Muscle layer of colon (tissue), 2 donors: Measurements from ENCODE around the gene TUBGCP4.
A peak's percentile ranks its signal among the peaks of the same experiment; 100 is the strongest.

ENCODE experiments used
- H3K27ac ChIP-seq: one replicate; pipeline ENCODE4 v1.7.0; 2013; ENCODE audit warnings: low read depth, mild to moderate bottlenecking, low read length, moderate library complexity
- H3K27me3 ChIP-seq, 2 donors: one replicate each; pipeline ENCODE4 v1.7.0; 2013; ENCODE audit warnings: low read length in 2 of 2, mild to moderate bottlenecking in 2 of 2; ENCODE audit not compliant: insufficient read depth in 2 of 2, control insufficient read depth in 1 of 2
- H3K36me3 ChIP-seq: one replicate; pipeline ENCODE4 v1.7.0; 2013; ENCODE audit warnings: mild to moderate bottlenecking, low read length; ENCODE audit not compliant: insufficient read depth
- H3K4me1 ChIP-seq: one replicate; pipeline ENCODE4 v1.7.0; 2013; ENCODE audit warnings: mild to moderate bottlenecking, low read length; ENCODE audit not compliant: insufficient read depth
- H3K4me3 ChIP-seq, 2 donors: one replicate each; pipeline ENCODE4 v1.7.0; 2013; ENCODE audit warnings: low read length in 2 of 2, low read depth in 1 of 2, mild to moderate bottlenecking in 1 of 2, moderate library complexity in 1 of 2
- H3K9ac ChIP-seq: one replicate; pipeline ENCODE4 v1.7.0; 2013; ENCODE audit warnings: low read length
- H3K9me3 ChIP-seq: one replicate; pipeline ENCODE4 v1.7.0; 2013; ENCODE audit warnings: mild to moderate bottlenecking, low read length
- donor health status: abdominal sarcoma.
- donor health status: Adenocarcinoma of cecum.

TUBGCP4 gene

DNA sequence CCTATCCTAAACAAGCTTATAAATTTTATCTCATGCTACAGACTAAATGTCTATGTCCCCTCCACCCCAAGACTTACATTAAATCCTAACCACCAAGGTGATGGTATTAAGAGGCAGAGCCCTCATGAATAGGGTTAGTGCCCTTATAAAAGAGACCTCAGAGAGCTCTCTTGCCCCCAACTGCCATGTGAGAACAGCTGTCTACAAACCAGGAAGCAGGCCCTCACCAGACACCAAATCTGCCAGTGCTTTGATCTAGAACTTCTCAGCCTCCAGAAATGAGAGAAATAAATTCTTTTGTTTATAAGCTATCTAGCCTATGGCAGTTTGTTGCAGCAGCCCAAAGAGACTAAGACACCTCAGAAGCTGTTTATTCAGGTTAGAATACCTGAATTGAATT is 63.5 kb downstream of the TUBGCP4 start:
- no peaks in the 10 kb centered on the region for H3K9me3 ChIP-seq
- H3K9ac ChIP-seq: no peak overlapping the region
- no peak overlapping the region for H3K4me3 ChIP-seq
- no peak overlapping the region for H3K27ac ChIP-seq
- no peaks in the 10 kb centered on the region for H3K27me3 ChIP-seq
- H3K4me1 ChIP-seq: no peaks in the 10 kb centered on the region
- H3K36me3 ChIP-seq: peaks cover 45% of the 10 kb centered on the region

DNA sequence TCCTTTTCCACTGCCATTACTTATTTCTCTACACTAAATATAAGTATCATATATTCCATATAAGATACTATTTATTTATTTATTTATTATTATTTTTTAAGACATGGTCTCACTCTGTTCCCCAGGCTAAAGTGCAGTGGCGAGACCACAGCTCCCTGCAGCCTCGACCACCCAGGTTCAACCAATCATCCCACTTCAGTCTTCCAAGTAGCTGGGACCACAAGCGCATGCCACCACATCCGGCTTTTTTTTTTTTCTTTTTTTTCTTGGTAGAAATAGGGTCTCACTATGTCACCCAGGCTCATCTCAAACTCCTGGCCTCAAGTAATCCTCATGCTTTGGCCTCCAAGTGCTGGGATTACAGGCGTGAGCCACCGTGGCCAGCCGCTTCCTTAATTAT is 65.5 kb downstream of the TUBGCP4 start:
- Histone ChIP-seq H3K27me3 (no peaks in the 10 kb centered on the region), H3K4me3 (no peak overlapping the region), H3K27ac (no peak overlapping the region), H3K36me3 (peaks cover 36% of the 10 kb centered on the region), H3K9me3 (no peaks in the 10 kb centered on the region), H3K9ac (no peak overlapping the region), H3K4me1 (peaks cover 8% of the 10 kb centered on the region)

DNA sequence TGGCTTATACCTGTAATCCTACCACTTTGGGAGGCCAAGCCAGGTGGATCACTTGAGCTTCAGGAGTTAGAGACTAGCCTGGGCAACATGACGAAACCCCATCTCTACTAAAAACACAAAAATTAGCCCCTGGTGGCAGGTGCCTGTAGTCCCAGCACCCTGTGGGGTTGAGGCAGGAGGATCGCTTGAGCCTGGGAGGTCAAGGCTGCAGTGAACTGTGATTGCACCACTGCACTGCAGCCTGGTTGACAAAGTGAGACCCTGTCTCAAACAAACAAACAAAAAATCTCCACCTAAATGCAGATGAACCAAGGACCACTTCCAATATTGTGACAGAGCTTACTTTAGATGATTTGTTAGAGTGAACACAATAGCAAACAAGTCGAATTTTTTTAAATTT is 68.4 kb downstream of the TUBGCP4 start:
- Histone ChIP-seq H3K27me3 (no peaks in the 10 kb centered on the region), H3K27ac (no peak overlapping the region), H3K4me3 (no peak overlapping the region), H3K4me1 (peaks cover 8% of the 10 kb centered on the region), H3K9ac (no peak overlapping the region), H3K36me3 (peaks cover 24% of the 10 kb centered on the region), H3K9me3 (no peaks in the 10 kb centered on the region)

GRCh38 chr15:43440721-43441281 is 69.9 kb downstream of the TUBGCP4 start:
- Histone ChIP-seq H3K4me3 (no peak overlapping the region), H3K36me3 (peaks cover 38% of the 10 kb centered on the region), H3K27me3 (no peaks in the 10 kb centered on the region), H3K9me3 (no peaks in the 10 kb centered on the region), H3K27ac (peak overlapping the region; percentile 37), H3K4me1 (peaks cover 8% of the 10 kb centered on the region), H3K9ac (no peak overlapping the region)

DNA sequence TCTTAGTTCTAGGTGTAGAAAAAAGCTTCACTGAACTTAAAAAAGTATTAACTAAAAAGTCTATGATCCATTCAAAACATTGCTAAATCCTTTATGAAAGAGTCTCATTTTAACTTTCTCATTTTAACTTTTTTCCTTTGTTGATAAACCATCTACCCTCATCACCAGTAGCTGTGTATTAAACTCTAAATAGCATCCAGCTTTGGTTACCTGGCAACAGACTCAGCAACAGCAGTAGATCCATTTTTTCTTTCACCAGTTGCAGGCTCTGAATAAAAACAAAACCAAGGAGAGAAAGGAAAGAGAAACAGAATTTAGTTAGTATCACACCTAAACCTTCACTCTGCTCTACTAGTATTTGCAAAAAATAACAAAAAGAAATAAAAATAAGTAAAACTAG is 70.4 kb downstream of the TUBGCP4 start:
- Histone ChIP-seq H3K27me3 (no peaks in the 10 kb centered on the region), H3K36me3 (peaks cover 41% of the 10 kb centered on the region), H3K27ac (peak overlapping the region; percentile 37), H3K4me3 (no peak overlapping the region), H3K9me3 (no peaks in the 10 kb centered on the region), H3K9ac (no peak overlapping the region), H3K4me1 (peaks cover 8% of the 10 kb centered on the region)

DNA sequence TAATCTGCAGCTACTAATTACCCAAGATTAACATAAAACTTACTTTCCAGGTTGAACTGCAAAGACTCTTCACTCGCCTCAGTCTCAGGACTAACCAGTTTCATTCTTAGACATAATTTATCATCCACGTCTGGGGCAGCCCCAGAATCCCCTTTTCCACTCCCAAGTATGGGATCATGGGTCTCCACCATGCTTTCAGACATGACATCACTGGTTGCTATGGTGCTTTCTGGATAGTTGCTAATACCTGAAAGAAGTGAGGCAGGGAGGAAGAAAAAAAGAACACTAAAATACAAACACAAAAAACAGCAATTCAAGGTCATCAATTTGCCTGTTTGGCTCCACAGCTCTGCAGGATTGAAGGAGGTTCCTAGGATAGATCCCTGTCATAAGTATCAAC is 75.4 kb downstream of the TUBGCP4 start:
- peaks cover 36% of the 10 kb centered on the region for H3K36me3 ChIP-seq
- no peak overlapping the region for H3K9ac ChIP-seq
- no peaks in the 10 kb centered on the region for H3K4me1 ChIP-seq
- H3K27ac ChIP-seq: no peak overlapping the region
- H3K27me3 ChIP-seq: no peaks in the 10 kb centered on the region
- H3K4me3 ChIP-seq: no peak overlapping the region
- no peaks in the 10 kb centered on the region for H3K9me3 ChIP-seq

GRCh38 chr15:43449981-43450380 is 79.1 kb downstream of the TUBGCP4 start:
- Histone ChIP-seq H3K36me3 (peaks cover 21% of the 10 kb centered on the region), H3K9ac (no peak overlapping the region), H3K27ac (no peak overlapping the region), H3K9me3 (no peaks in the 10 kb centered on the region), H3K4me3 (no peak overlapping the region), H3K4me1 (no peaks in the 10 kb centered on the region), H3K27me3 (no peaks in the 10 kb centered on the region)
